GM12873 (cell line): ENCODE results near the gene PTGDR2.

Source experiments
- CTCF ChIP-seq: IDR thresholded peaks from 2 replicates; pipeline ENCODE4 v1.5.1; 2012; ENCODE audit warnings: low read depth, mild to moderate bottlenecking, moderate library complexity, low read length, control low read depth; ENCODE audit not compliant: insufficient read depth; ENCODE audit errors: missing control alignments

Gene PTGDR2

DNA sequence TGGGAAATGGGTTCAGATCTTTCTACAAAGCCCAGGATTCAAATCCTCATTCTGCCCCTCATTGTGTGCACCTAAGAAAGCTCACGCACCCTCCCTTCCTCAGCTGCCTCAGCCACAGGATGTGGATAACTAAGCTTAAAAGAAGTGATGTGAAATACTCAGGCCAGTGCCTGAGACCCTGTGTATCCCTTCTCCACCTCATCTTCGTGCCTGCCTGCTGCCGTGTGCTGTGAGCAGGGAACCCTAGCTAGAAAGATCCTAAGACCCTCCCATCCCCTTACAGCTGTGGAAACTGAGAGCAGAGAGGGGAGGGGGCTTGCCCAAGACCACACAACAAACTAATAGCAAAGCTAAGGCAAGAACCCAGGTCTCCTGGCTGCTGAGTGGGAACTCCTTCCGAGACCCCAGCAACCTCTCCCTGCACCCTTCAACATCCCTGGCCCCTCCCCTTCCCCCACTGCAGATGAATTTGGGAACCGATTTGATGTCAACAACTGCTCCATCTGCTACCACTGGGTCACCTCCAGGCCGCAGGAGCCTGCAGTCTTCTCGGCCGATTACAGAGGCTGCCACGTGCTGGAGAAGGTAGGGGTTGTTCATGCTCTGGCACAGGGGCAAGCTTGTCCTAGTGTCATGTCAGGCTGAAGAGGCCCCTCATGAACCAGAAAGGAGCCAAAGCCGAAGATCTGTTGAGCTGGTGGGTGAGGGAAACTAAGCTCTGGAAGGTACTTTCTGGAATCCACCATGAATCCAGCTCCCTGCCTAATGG lies 13.1 kb upstream of the PTGDR2 start:
- no peak for TF ChIP-seq CTCF

DNA sequence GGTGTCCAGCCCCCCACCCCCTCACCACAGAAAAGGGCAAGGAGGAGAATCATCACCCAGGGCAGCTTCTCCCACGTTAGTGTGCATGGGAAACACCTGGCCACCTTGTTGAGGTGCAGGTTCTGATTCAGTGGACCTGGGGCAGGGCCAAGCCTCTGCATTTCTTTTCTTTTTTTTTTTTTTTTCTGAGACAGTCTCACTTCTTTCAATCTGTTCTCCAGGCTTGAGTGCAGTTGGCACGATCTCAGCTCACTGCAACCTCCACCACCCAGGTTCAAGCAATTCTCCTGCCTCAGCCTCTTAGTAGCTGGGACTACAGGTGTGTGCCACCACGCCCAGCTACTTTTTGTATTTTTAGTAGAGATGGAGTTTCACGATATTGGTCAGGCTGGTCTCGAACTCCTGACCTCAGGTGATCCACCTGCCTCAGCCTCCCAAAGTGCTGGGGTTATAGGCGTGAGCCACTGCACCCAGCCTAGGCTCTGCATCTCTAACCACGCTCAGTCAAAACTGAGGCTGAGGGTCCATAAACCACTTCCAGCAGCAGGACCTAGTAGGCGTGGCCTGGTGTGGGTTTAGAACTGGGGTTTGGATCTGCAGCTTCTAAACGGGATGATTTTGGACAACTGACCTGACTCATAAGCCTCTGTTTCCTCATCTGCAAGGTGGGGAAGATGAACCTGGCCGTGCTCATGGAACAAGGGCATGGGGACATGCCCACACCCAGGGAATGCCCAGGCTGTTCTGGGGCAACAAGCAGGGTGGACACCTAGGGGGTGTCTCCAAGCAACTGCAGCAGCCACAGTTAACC lies 12.3 kb upstream of the PTGDR2 start:
- TF ChIP-seq CTCF: no peak

- no peak for TF ChIP-seq CTCF
Observed at GRCh38 chr11:60866911-60867870, 11.4 kb upstream of the PTGDR2 start, which contains the start of gene ZP1. TSS of gene ZP1 (plus strand) at chr11:60867542. CDS start at chr11:60867562, 20 bp downstream.

GRCh38 chr11:60864856-60865513 lies 9.2 kb upstream of the PTGDR2 start:
- no peak for TF ChIP-seq CTCF

- TF ChIP-seq CTCF: no peak
Observed at GRCh38 chr11:60863550-60864521, 8.1 kb upstream of the PTGDR2 start.

GRCh38 chr11:60862171-60862570 lies 6.4 kb upstream of the PTGDR2 start:
- TF ChIP-seq CTCF: no peak
